ENCODE data around the gene MAU2. TPM values are rescaled to one million over a fixed set of nuclear protein-coding genes. Genes with fewer than 3 reads are reported as not detected.

MAU2 gene
- total RNA-seq, 4 donors from 2014 or later, result 79.3 to 160 (median 130) TPM

GRCh38 chr19:19338082-19338481, 17.5 kb downstream of the MAU2 start:
- DNase-seq, result no peak
- peaks cover 0 to 99% (median 0%) of the 10 kb centered on the region in 3 donors for H3K36me3 ChIP-seq
- H3K27ac ChIP-seq, result no peak overlapping the region

GRCh38 chr19:19341026-19341425, 20.4 kb downstream of the MAU2 start:
- Histone ChIP-seq H3K4me1 (no peaks in the 10 kb centered on the region), H3K4me3 (no peak overlapping the region)

More at GRCh38 chr19:19338082-19338481, 17.5 kb downstream of the MAU2 start:
- H3K4me1 ChIP-seq, result no peaks in the 10 kb centered on the region
- no peaks in the 10 kb centered on the region for H3K27me3 ChIP-seq
- no peak for TF ChIP-seq POLR2A (IDR thresholded peaks at IDR 0.05)
- TF ChIP-seq CTCF (IDR thresholded peaks at IDR 0.05), result no peak
- no peaks in the 10 kb centered on the region for H3K9me3 ChIP-seq
- H3K4me3 ChIP-seq, result no peak overlapping the region

GRCh38 chr19:19342086-19343015, 21.7 kb downstream of the MAU2 start:
- Histone ChIP-seq H3K9me3 (no peaks in the 10 kb centered on the region), H3K27me3 (no peaks in the 10 kb centered on the region), H3K4me1 (no peaks in the 10 kb centered on the region), H3K4me3 (no peak overlapping the region), H3K36me3 (peaks cover 0 to 100% (median 0%) of the 10 kb centered on the region in 3 donors), H3K27ac (no peak overlapping the region)
- peak; percentile 37 to 79 (median 77) for DNase-seq
- TF ChIP-seq CTCF (IDR thresholded peaks at IDR 0.05), result peak in 5 of 6 experiments; percentile 40 to 85 (median 81)
- TF ChIP-seq POLR2A (IDR thresholded peaks at IDR 0.05), result no peak

More at GRCh38 chr19:19341026-19341425, 20.4 kb downstream of the MAU2 start:
- Histone ChIP-seq H3K27ac (no peak overlapping the region), H3K27me3 (no peaks in the 10 kb centered on the region), H3K9me3 (no peaks in the 10 kb centered on the region), H3K36me3 (peaks cover 0 to 100% (median 0%) of the 10 kb centered on the region in 3 donors)
- TF ChIP-seq POLR2A (IDR thresholded peaks at IDR 0.05) (no peak), CTCF (IDR thresholded peaks at IDR 0.05) (no peak)
- no peak for DNase-seq

GRCh38 chr19:19343016-19343362, 22.4 kb downstream of the MAU2 start:
- no peak overlapping the region for H3K27ac ChIP-seq
- no peaks in the 10 kb centered on the region for H3K9me3 ChIP-seq
- no peak for TF ChIP-seq CTCF (IDR thresholded peaks at IDR 0.05)
- no peak for TF ChIP-seq POLR2A (IDR thresholded peaks at IDR 0.05)
- no peak overlapping the region for H3K4me3 ChIP-seq
- H3K4me1 ChIP-seq, result no peaks in the 10 kb centered on the region
- no peaks in the 10 kb centered on the region for H3K27me3 ChIP-seq
- DNase-seq, result no peak
- peaks cover 0 to 100% (median 0%) of the 10 kb centered on the region in 3 donors for H3K36me3 ChIP-seq

GRCh38 chr19:19343762-19344161, 23.1 kb downstream of the MAU2 start:
- Histone ChIP-seq H3K4me3 (no peak overlapping the region), H3K36me3 (peaks cover 0 to 100% (median 0%) of the 10 kb centered on the region in 3 donors), H3K27ac (no peak overlapping the region), H3K4me1 (no peaks in the 10 kb centered on the region), H3K27me3 (no peaks in the 10 kb centered on the region), H3K9me3 (no peaks in the 10 kb centered on the region)
- DNase-seq, result no peak
- TF ChIP-seq POLR2A (IDR thresholded peaks at IDR 0.05), result no peak
- TF ChIP-seq CTCF (IDR thresholded peaks at IDR 0.05), result no peak

All from Peyer's patch (tissue), 4 donors.